Endothelial cell of umbilical vein (primary cell): ENCODE data around the gene TMEM40. TPM values are rescaled to one million over a fixed set of nuclear protein-coding genes. Genes with fewer than 3 reads are reported as not detected.

Experiments used
- BruUV-seq: library from RNA; stranded (reverse); fragments of 400-500 nt; replicated peaks from 2 replicates; lab custom pipeline; 2021; lab: Mats Ljungman, UMichigan
- CTCF ChIA-PET: fragments of 300-600, 350-600 bp; sonication (Branson Sonifier 250); formaldehyde crosslinking; loops from one replicate; lab custom pipeline; 2021; ENCODE audit warnings: antibody characterized with exemption, inconsistent platforms; lab: Charles Lee
- POLR2A ChIA-PET: fragments of 300-600, 350-600 bp; sonication (Branson Sonifier 250); formaldehyde crosslinking; loops from one replicate; lab custom pipeline; 2021; ENCODE audit warnings: antibody characterized with exemption, inconsistent platforms; lab: Charles Lee
- DNase-seq: peaks from one replicate; pipeline ENCODE4 v3.0.0-alpha.2; 2011; ENCODE audit warnings: low read depth, low spot score
- FAIRE-seq: peaks from 2 replicates; lab custom pipeline; 2011; peaks lifted over from hg19 to GRCh38; lab: Jason Lieb, UNC
- H2AFZ ChIP-seq: 2 replicates; pipeline ENCODE4 v1.6.0; 2012; ENCODE audit warnings: low read depth, low read length, control low read depth, inconsistent platforms
- H3K27ac ChIP-seq: 2 replicates; pipeline ENCODE4 v1.5.1; 2011; ENCODE audit warnings: low read depth, mild to moderate bottlenecking, control low read depth, low read length, moderate library complexity; ENCODE audit not compliant: insufficient read depth
- H3K27me3 ChIP-seq, 2 experiments: 2 replicates each; pipeline versions ENCODE4 v1.6.0 to v1.6.1; 2011; ENCODE audit warnings: low read length in 2 of 2, mixed read lengths in 1 of 2; ENCODE audit not compliant: control insufficient read depth in 2 of 2, insufficient read depth in 2 of 2
- H3K36me3 ChIP-seq, 2 experiments: 2 replicates in 1 of 2; 3 replicates in 1 of 2; pipeline ENCODE4 v1.5.1; 2011; ENCODE audit warnings: low read length in 2 of 2, mild to moderate bottlenecking in 1 of 2, moderate library complexity in 1 of 2; ENCODE audit not compliant: control insufficient read depth in 2 of 2, insufficient read depth in 2 of 2; ENCODE audit errors: extremely low read depth in 1 of 2
- H3K4me1 ChIP-seq: 3 replicates; pipeline ENCODE4 v1.5.1; 2011; ENCODE audit warnings: mild to moderate bottlenecking, low read length; ENCODE audit not compliant: control insufficient read depth, insufficient read depth; ENCODE audit errors: extremely low read depth
- H3K4me2 ChIP-seq: 2 replicates; pipeline ENCODE4 v1.6.1; 2011; ENCODE audit warnings: low read length, control low read depth, mixed read lengths; ENCODE audit not compliant: insufficient read depth
- H3K4me3 ChIP-seq, 3 experiments: fragments of 200-600 bp in 1 of 3; sonication (generic), shearing (Covaris generic) in 1 of 3; replicated peaks in 1 of 3; 2 replicates each; pipeline ENCODE4 v1.5.1; 2011 to 2016; ENCODE audit warnings: control low read depth in 3 of 3, low read length in 3 of 3, mild to moderate bottlenecking in 2 of 3, inconsistent platforms in 1 of 3, low read depth in 1 of 3, moderate library complexity in 1 of 3; ENCODE audit not compliant: insufficient read depth in 1 of 3
- H3K79me2 ChIP-seq: 2 replicates; pipeline ENCODE4 v1.6.0; 2012; ENCODE audit warnings: low read length, inconsistent platforms; ENCODE audit not compliant: control insufficient read depth, insufficient read depth
- H3K9ac ChIP-seq: replicated peaks from 2 replicates; pipeline ENCODE3; 2011; ENCODE audit warnings: low read length, control low read depth; ENCODE audit not compliant: insufficient read depth; ENCODE audit errors: extremely low read depth
- H3K9me1 ChIP-seq: replicated peaks from 3 replicates; pipeline ENCODE4 v1.6.0; 2011; ENCODE audit warnings: mild to moderate bottlenecking, low read length; ENCODE audit not compliant: control insufficient read depth, insufficient read depth; ENCODE audit errors: extremely low read depth
- H3K9me3 ChIP-seq: replicated peaks from 2 replicates; pipeline ENCODE4 v1.5.1; 2012; ENCODE audit warnings: low read length, inconsistent platforms; ENCODE audit not compliant: control insufficient read depth, insufficient read depth
- H4K20me1 ChIP-seq: replicated peaks from 2 replicates; pipeline ENCODE3; 2011; ENCODE audit warnings: mild to moderate bottlenecking, low read length; ENCODE audit not compliant: control insufficient read depth, insufficient read depth; ENCODE audit errors: extremely low read depth
- GATA2 ChIP-seq: IDR thresholded peaks from 2 replicates; pipeline ENCODE4 v1.7.0; 2011; ENCODE audit warnings: low read depth, mild to moderate bottlenecking, moderate library complexity, mixed read lengths, low read length; ENCODE audit not compliant: insufficient read length, insufficient read depth
- JUN ChIP-seq: IDR thresholded peaks from 2 replicates; pipeline ENCODE4 v1.6.1; 2011; ENCODE audit warnings: borderline replicate concordance, low read depth; ENCODE audit not compliant: insufficient read length, insufficient read depth
- MAX ChIP-seq: IDR thresholded peaks from 2 replicates; pipeline ENCODE4 v1.6.1; 2011; ENCODE audit not compliant: insufficient read depth, insufficient read length
- MYC ChIP-seq: IDR thresholded peaks from one replicate; pipeline ENCODE4 v1.6.1; 2011; ENCODE audit warnings: mild to moderate bottlenecking, low read depth, low read length
- POLR2A ChIP-seq: IDR thresholded peaks from 2 replicates; pipeline ENCODE4 v1.6.1; 2012; ENCODE audit warnings: low read depth, mild to moderate bottlenecking, control low read depth, low read length
- POLR2AphosphoS5 ChIP-seq: IDR thresholded peaks from 2 replicates; pipeline ENCODE4 v1.6.1; 2012; ENCODE audit warnings: low read depth, mild to moderate bottlenecking, control low read depth, low read length, moderate library complexity; ENCODE audit not compliant: insufficient read depth
- dilution Hi-C: fragments of 300-500 bp; cut with MboI; formaldehyde crosslinking; loops from one replicate; pipeline ENCODE4 v1.15.0; 2019; ENCODE audit warnings: low sequenced_read_pairs; ENCODE audit not compliant: extremely low pct_ligation_motif_present
- intact Hi-C: fragments of 100-400 bp; cut with micrococcal nuclease; formaldehyde crosslinking; loops from one replicate; pipeline ENCODE4 v1.10.0; 2022
- polyA plus RNA-seq, 4 experiments: library from polyadenylated mRNA; depleted of rRNA in 3 of 4; stranded (reverse) in 3 of 4; unstranded in 1 of 4; fragments of >200 nt; gene quantifications; 2 replicates each; pipeline versions ENCODE4 v1.2.1 to v1.2.3, GENCODE V29; 2011 to 2012; ENCODE audit warnings: missing spikeins in 1 of 4
- total RNA-seq: library from RNA; stranded (reverse); gene quantifications from 2 replicates; pipeline ENCODE4 v1.2.3, GENCODE V29; 2021
- TF ChIP-seq, protein P1 (sequence below), 2 donors: IDR thresholded peaks; 1 replicate in 1 of 2; 2 replicates in 1 of 2; pipeline ENCODE4 v1.5.1; 2011; ENCODE audit warnings: low read length in 2 of 2, mild to moderate bottlenecking in 2 of 2, moderate library complexity in 2 of 2, control low read depth in 1 of 2, inconsistent platforms in 1 of 2, low read depth in 1 of 2; ENCODE audit not compliant: insufficient read depth in 1 of 2; ENCODE audit errors: extremely low read depth in 1 of 2

The TMEM40 gene
- total and polyA plus RNA-seq, 2 donors (not counting 3 experiments of a cell fraction or from before 2014, with no cell fraction given), result not detected

- CTCF ChIA-PET, result no interaction called here
- dilution Hi-C loops, result no loop called here
- POLR2A ChIA-PET, result no interaction called here
Measured at GRCh38 chr3:12772462-12772861, 13.4 kb upstream of the TMEM40 start.

More at GRCh38 chr3:12772462-12772861, 13.4 kb upstream of the TMEM40 start:
- no peak overlapping the region for H3K27ac ChIP-seq
- no TSS peak for BruUV-seq
- no peak for DNase-seq
- H3K27me3 ChIP-seq, result peaks cover 3 to 7% of the 10 kb centered on the region in 2 experiments
- no peak for TF ChIP-seq MYC
- TF ChIP-seq MAX, result no peak
- TF ChIP-seq, protein P1, sequence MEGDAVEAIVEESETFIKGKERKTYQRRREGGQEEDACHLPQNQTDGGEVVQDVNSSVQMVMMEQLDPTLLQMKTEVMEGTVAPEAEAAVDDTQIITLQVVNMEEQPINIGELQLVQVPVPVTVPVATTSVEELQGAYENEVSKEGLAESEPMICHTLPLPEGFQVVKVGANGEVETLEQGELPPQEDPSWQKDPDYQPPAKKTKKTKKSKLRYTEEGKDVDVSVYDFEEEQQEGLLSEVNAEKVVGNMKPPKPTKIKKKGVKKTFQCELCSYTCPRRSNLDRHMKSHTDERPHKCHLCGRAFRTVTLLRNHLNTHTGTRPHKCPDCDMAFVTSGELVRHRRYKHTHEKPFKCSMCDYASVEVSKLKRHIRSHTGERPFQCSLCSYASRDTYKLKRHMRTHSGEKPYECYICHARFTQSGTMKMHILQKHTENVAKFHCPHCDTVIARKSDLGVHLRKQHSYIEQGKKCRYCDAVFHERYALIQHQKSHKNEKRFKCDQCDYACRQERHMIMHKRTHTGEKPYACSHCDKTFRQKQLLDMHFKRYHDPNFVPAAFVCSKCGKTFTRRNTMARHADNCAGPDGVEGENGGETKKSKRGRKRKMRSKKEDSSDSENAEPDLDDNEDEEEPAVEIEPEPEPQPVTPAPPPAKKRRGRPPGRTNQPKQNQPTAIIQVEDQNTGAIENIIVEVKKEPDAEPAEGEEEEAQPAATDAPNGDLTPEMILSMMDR (IDR thresholded peaks at IDR 0.05; ENCODE audit: extremely low read depth in 1 of 2, insufficient read depth in 1 of 2, low read depth in 1 of 2, low read length in 2 of 2), result no peak
- TF ChIP-seq POLR2A, result no peak
- no peak for TF ChIP-seq POLR2AphosphoS5
- TF ChIP-seq JUN, result no peak
- no peak for TF ChIP-seq GATA2
- no peaks in the 10 kb centered on the region for H3K36me3 ChIP-seq
- FAIRE-seq, result no peak
- peaks cover 8% of the 10 kb centered on the region for H3K4me1 ChIP-seq
- H3K9me1 ChIP-seq, result no peaks in the 10 kb centered on the region
- no peak overlapping the region for H3K9ac ChIP-seq
- no peaks in the 10 kb centered on the region for H3K79me2 ChIP-seq
- H4K20me1 ChIP-seq, result no peaks in the 10 kb centered on the region
- H3K9me3 ChIP-seq, result no peaks in the 10 kb centered on the region
- H2AFZ ChIP-seq, result no peak overlapping the region
- H3K4me2 ChIP-seq, result no peak overlapping the region
- no peak overlapping the region for H3K4me3 ChIP-seq
- intact Hi-C loops, result no loop called here
